Measurements from ENCODE around the gene CCL14. TPM values are rescaled to one million over a fixed set of nuclear protein-coding genes. Genes with fewer than 3 reads are reported as not detected.

Gene CCL14
- total RNA-seq, 1 experiment from 2014 or later, result not detected

- intact Hi-C loops (cut with micrococcal nuclease; ENCODE audit: unreplicated experiment) (no loop called here), in situ Hi-C loops (cut with HindIII; ENCODE audit: low pct_unique_long_range_greater_than_20kb, low sequenced_read_pairs) (no loop called here)
- ATAC-seq, result no peak
- H3K4me1 ChIP-seq (ENCODE audit: control insufficient read depth, insufficient read depth, low read length), result 0 out of 2 replicates have a peak, but pooled peaks cover 4% of the 10 kb centered on the region
- DNase-seq (ENCODE audit: low read depth, low spot score), result no peak
- no TSS peak for BruUV-seq (replicated peaks)
- no peak overlapping the region for H3K27ac ChIP-seq (ENCODE audit: low read length)
- CTCF ChIA-PET, result interaction anchor here (1.7 kb wide), 1 partner anchor 9 kb away, joined by 6 read pairs; no protein-coding TSS in a partner anchor
- TF ChIP-seq SIN3A (IDR thresholded peaks at IDR 0.05; ENCODE audit: borderline replicate concordance, insufficient read depth, low read depth, low read length) (no peak), CTCF (IDR thresholded peaks at IDR 0.05) (no peak), POLR2AphosphoS5 (IDR thresholded peaks at IDR 0.05; ENCODE audit: low read depth, low read length) (no peak)
- H3K27me3 ChIP-seq (ENCODE audit: control insufficient read depth, insufficient read depth, low read length), result no peaks in the 10 kb centered on the region; the same call in 1 of the 2 replicates
- H3K9me3 ChIP-seq (ENCODE audit: control insufficient read depth, insufficient read depth, low read depth, low read length), result no peaks in the 10 kb centered on the region
- no peaks in the 10 kb centered on the region for H3K36me3 ChIP-seq (ENCODE audit: control insufficient read depth, insufficient read depth, low read length)
- POLR2A ChIA-PET, result interaction anchor here (0.7 kb wide), 1 partner anchor 12 kb away, joined by 3 read pairs; no protein-coding TSS in a partner anchor
- H3K4me3 ChIP-seq (ENCODE audit: low read depth in 2 of 2, low read length in 2 of 2), result no peak overlapping the region
Measured at GRCh38 chr17:35978346-35978745, 8.2 kb downstream of the CCL14 start.

GRCh38 chr17:35977509-35977908 is 9.0 kb downstream of the CCL14 start:
- no TSS peak for BruUV-seq (replicated peaks)
- no peaks in the 10 kb centered on the region; the same call in 1 of the 2 replicates for H3K27me3 ChIP-seq (ENCODE audit: control insufficient read depth, insufficient read depth, low read length)
- ChIA-PET CTCF (interaction anchor here (1.4 kb wide), 1 partner anchor 95 kb away, joined by 4 read pairs; no protein-coding TSS in a partner anchor), POLR2A (no interaction called here)
- H3K36me3 ChIP-seq (ENCODE audit: control insufficient read depth, insufficient read depth, low read length), result no peaks in the 10 kb centered on the region
- no peak overlapping the region for H3K27ac ChIP-seq (ENCODE audit: low read length)
- 0 out of 2 replicates have a peak, but pooled peaks cover 5% of the 10 kb centered on the region for H3K4me1 ChIP-seq (ENCODE audit: control insufficient read depth, insufficient read depth, low read length)
- in situ Hi-C loops (cut with HindIII; ENCODE audit: low pct_unique_long_range_greater_than_20kb, low sequenced_read_pairs), result no loop called here
- intact Hi-C loops (cut with micrococcal nuclease; ENCODE audit: unreplicated experiment), result loop anchor here (2.0 kb wide), 1 partner anchor 95 kb away; no protein-coding TSS in a partner anchor
- no peak for TF ChIP-seq CTCF (IDR thresholded peaks at IDR 0.05)
- TF ChIP-seq POLR2AphosphoS5 (IDR thresholded peaks at IDR 0.05; ENCODE audit: low read depth, low read length), result no peak
- no peak for TF ChIP-seq REST (IDR thresholded peaks at IDR 0.05; ENCODE audit: insufficient read depth in 1 of 2, low read depth in 2 of 2, low read length in 1 of 2)
- no peak for TF ChIP-seq TCF7L2 (IDR thresholded peaks at IDR 0.05; ENCODE audit: low read depth, low read length)
- no peak for TF ChIP-seq SIN3A (IDR thresholded peaks at IDR 0.05; ENCODE audit: borderline replicate concordance, insufficient read depth, low read depth, low read length)
- no peak for ATAC-seq
- no peaks in the 10 kb centered on the region for H3K9me3 ChIP-seq (ENCODE audit: control insufficient read depth, insufficient read depth, low read depth, low read length)
- no peak for DNase-seq (ENCODE audit: low read depth, low spot score)
- H3K4me3 ChIP-seq (ENCODE audit: low read depth in 2 of 2, low read length in 2 of 2), result no peak overlapping the region
